Umbilical cord (tissue), 1 donor: Measurements from ENCODE around the gene OR5AN1. TPM values are rescaled to one million over a fixed set of nuclear protein-coding genes. Genes with fewer than 3 reads are reported as not detected.

Source experiments
- total RNA-seq: library from RNA; depleted of rRNA; stranded (reverse); fragments of >200 nt; gene quantifications from one replicate; pipeline ENCODE4 v1.2.3, GENCODE V29; 2014; ENCODE audit warnings: low replicate concordance; ENCODE audit not compliant: insufficient read depth

OR5AN1 gene
- total RNA-seq, 1 donor from 2014 or later, result 7.7 TPM

Other genes with a start within 250 kb of the OR5AN1 start
- gene FAM111A, start 216.0 kb upstream of the OR5AN1 start, total RNA-seq, result 57.5 TPM
- gene DTX4, start 186.8 kb upstream of the OR5AN1 start, total RNA-seq, result 5.5 TPM
- 8.4 TPM for gene MPEG1, start 146.0 kb upstream of the OR5AN1 start, total RNA-seq
- 4.3 TPM for gene OR5A2, start 67.5 kb downstream of the OR5AN1 start, total RNA-seq
- gene OR5A1, start 77.6 kb downstream of the OR5AN1 start, total RNA-seq, result 2.2 TPM
- gene OR4D6, start 98.1 kb downstream of the OR5AN1 start, total RNA-seq, result 0.96 TPM
- gene OR4D10, start 114.4 kb downstream of the OR5AN1 start, total RNA-seq, result 1.2 TPM
- gene OR4D11, start 144.7 kb downstream of the OR5AN1 start, total RNA-seq, result 15.6 TPM
- gene OR4D9, start 152.6 kb downstream of the OR5AN1 start, total RNA-seq, result 3.4 TPM